ENCODE results near the gene SETD6. TPM values are rescaled to one million over a fixed set of nuclear protein-coding genes. Genes with fewer than 3 reads are reported as not detected.

The SETD6 gene
- polyA plus RNA-seq, 2 of the 4 experiments (the other 2 are of a cell fraction) = 19.2 to 27.5 TPM

- Histone ChIP-seq H3K27ac (no peak overlapping the region), H3K4me3 (no peak overlapping the region), H3K4me1 (peaks cover 8% of the 10 kb centered on the region; the same call in 2 of the 3 replicates), H3K9me3 (no peaks in the 10 kb centered on the region), H3K4me2 (no peak overlapping the region)
- TF ChIP-seq HOXA7 (CRISPR knock-in tag; IDR thresholded peaks at IDR 0.05) (no peak), KDM1A (IDR thresholded peaks at IDR 0.05; ENCODE audit: low read depth) (peak; percentile 66; the same call in 1 of the 2 replicates), ZFP36 (IDR thresholded peaks at IDR 0.05; ENCODE audit: borderline replicate concordance, partially characterized antibody) (peak; percentile 76)
- ChIA-PET POLR2A (no interaction called here), CTCF (interaction anchor here (2.3 to 23.4 kb wide), 4 partner anchors 11 to 258 kb away, joined by 8 to 721 read pairs (median 64); partner anchors contain the start of gene SETD6)
- no peak for ATAC-seq
- 67% methylated on average over 9 of the region's 9 CpGs for WGBS (ENCODE audit: missing lambda C conversion rate)
- DNase-seq (ENCODE audit: low read depth in 1 of 2, low spot score in 1 of 2) = no peak
- no peak for FAIRE-seq
Observed at GRCh38 chr16:58498341-58499091, 16.8 kb upstream of the SETD6 start.

GRCh38 chr16:58499092-58499511, 16.2 kb upstream of the SETD6 start:
- no peak for DNase-seq (ENCODE audit: low read depth in 1 of 2, low spot score in 1 of 2)
- ChIA-PET POLR2A (interaction anchor here (0.6 kb wide), 1 partner anchor 66 kb away, joined by 3 read pairs; no protein-coding TSS in a partner anchor), CTCF (interaction anchor here (0.6 to 23.4 kb wide), 7 partner anchors 12 to 257 kb away, joined by 3 to 721 read pairs (median 8); partner anchors contain the start of gene SETD6)
- TF ChIP-seq JUNB (IDR thresholded peaks at IDR 0.05) (no peak), USF2 (IDR thresholded peaks at IDR 0.05) (no peak)
- Histone ChIP-seq H3K27ac (peak overlapping the region in 1 of 2 experiments; percentile 85; a peak in 3 of 6 replicates), H3K4me2 (no peak overlapping the region; the same call in 2 of the 3 replicates), H3K4me3 (no peak overlapping the region), H3K4me1 (peaks cover 8% of the 10 kb centered on the region; the same call in 2 of the 3 replicates), H3K9me3 (no peaks in the 10 kb centered on the region)
- WGBS (ENCODE audit: missing lambda C conversion rate) = 82% methylated on average over 9 of the region's 10 CpGs
- no peak for ATAC-seq
- no peak for FAIRE-seq

- H3K27ac ChIP-seq = peak within 1 kb of the TSS; percentile 60 to 85
- WGBS (ENCODE audit: missing lambda C conversion rate) = 17% methylated on average over 17 of the region's 24 CpGs
- peaks cover 8% of the 10 kb centered on the region; the same call in 2 of the 3 replicates for H3K4me1 ChIP-seq
- peak within 1 kb of the TSS; percentile 81 for H3K4me2 ChIP-seq
- H3K9me3 ChIP-seq = no peaks in the 10 kb centered on the region
- POLR2A ChIA-PET = interaction anchor here (0.6 kb wide), 1 partner anchor 66 kb away, joined by 3 read pairs; no protein-coding TSS in a partner anchor
- ATAC-seq (peak; percentile 86 to 95), FAIRE-seq (no peak), DNase-seq (ENCODE audit: low read depth in 1 of 2, low spot score in 1 of 2) (peak; percentile 91 to 92)
- CTCF ChIA-PET = interaction anchor here (0.6 to 23.4 kb wide), 9 partner anchors 12 to 257 kb away, joined by 3 to 721 read pairs (median 4); partner anchors contain the start of gene SETD6
- peak within 1 kb of the TSS; percentile 44 for H3K4me3 ChIP-seq
- no peak for TF ChIP-seq SREBF2 (IDR thresholded peaks at IDR 0.05)
- TF ChIP-seq FOSL2 (IDR thresholded peaks at IDR 0.05) = no peak
- TF ChIP-seq FOSL2 (CRISPR knock-in tag; IDR thresholded peaks at IDR 0.05) = 0 out of 2 replicates have a peak, but pooled peaks have one; percentile 31
- no peak for TF ChIP-seq EP300 (IDR thresholded peaks at IDR 0.05)
- TF ChIP-seq ATOH8 (CRISPR knock-in tag; IDR thresholded peaks at IDR 0.05; ENCODE audit: low read depth) = no peak
- peak; percentile 67 for TF ChIP-seq POLR2A (IDR thresholded peaks at IDR 0.05; ENCODE audit: low read length)
- 0 out of 2 replicates have a peak, but pooled peaks have one; percentile 10 for TF ChIP-seq GATA3 (IDR thresholded peaks at IDR 0.05; ENCODE audit: borderline replicate concordance)
- no peak for TF ChIP-seq RNF2 (IDR thresholded peaks at IDR 0.05; ENCODE audit: borderline replicate concordance, low read depth)
Observed at GRCh38 chr16:58499615-58500351, 15.5 kb upstream of the SETD6 start, which contains the start of gene NDRG4. TSS of gene NDRG4 (plus strand) at chr16:58500143. CDS start at chr16:58500249, 106 bp downstream.

Data from A549 (cell line).